ENCODE measurements around the gene ZNF200. TPM values are rescaled to one million over a fixed set of nuclear protein-coding genes. Genes with fewer than 3 reads are reported as not detected.

Gene ZNF200
- total RNA-seq, 1 experiment from 2014 or later = 11.3 TPM

DNA sequence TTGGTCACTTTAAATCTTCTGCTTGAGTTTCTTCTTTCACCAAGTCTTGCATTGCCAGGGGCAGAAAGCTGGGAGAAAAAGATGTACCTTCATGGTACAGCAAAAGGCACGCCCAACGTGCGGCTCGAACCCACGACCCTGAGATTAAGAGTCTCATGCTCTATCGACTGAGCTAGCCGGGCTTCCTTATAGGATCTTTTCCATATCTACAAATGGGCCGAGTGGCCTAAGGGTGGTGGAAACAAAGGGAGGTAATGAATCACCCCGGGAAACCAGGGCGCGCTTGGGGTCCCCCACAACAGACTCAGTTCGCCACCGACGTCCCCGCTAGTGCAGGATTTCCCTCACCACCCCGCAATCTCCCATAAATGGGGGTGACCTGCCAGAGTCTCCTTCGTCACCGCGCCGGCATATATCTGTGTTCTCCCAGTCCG is 54.5 kb downstream of the ZNF200 start:
- no peaks in the 10 kb centered on the region for H3K9me3 ChIP-seq
- H3K27me3 Mint-ChIP-seq (ENCODE audit: insufficient read depth, unreplicated experiment) = peaks cover 3% of the 10 kb centered on the region

DNA sequence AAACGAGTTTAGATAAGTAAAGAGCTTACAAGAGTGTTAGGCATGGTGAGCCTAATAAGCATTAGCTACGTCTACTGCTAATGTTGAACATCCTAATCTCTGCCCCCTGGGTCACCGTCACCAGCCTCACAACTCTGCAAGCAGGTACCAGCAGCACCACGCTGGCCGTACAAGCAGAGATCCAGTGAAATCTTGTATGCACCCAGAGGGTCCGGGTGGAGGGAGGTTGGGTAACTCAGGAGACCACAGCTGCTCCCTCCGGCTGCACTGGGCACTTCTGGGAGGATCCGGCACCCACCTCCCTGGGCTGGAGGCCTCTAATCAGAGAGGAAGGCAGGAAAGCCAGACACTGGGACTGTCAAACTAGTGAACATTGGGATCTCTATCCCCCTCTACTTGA is 55.3 kb downstream of the ZNF200 start:
- H3K27ac Mint-ChIP-seq (ENCODE audit: unreplicated experiment) = no peak overlapping the region
- H3K4me3 Mint-ChIP-seq (ENCODE audit: unreplicated experiment) = no peak overlapping the region
- TF ChIP-seq, protein P1, sequence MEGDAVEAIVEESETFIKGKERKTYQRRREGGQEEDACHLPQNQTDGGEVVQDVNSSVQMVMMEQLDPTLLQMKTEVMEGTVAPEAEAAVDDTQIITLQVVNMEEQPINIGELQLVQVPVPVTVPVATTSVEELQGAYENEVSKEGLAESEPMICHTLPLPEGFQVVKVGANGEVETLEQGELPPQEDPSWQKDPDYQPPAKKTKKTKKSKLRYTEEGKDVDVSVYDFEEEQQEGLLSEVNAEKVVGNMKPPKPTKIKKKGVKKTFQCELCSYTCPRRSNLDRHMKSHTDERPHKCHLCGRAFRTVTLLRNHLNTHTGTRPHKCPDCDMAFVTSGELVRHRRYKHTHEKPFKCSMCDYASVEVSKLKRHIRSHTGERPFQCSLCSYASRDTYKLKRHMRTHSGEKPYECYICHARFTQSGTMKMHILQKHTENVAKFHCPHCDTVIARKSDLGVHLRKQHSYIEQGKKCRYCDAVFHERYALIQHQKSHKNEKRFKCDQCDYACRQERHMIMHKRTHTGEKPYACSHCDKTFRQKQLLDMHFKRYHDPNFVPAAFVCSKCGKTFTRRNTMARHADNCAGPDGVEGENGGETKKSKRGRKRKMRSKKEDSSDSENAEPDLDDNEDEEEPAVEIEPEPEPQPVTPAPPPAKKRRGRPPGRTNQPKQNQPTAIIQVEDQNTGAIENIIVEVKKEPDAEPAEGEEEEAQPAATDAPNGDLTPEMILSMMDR (IDR thresholded peaks at IDR 0.05; ENCODE audit: insufficient read depth in 1 of 2, low read depth in 1 of 2, low read length in 1 of 2, severe bottlenecking in 1 of 2, unreplicated experiment in 1 of 2) = no peak
- no peak for DNase-seq
- POLR2A ChIA-PET = no interaction called here
- H3K4me3 ChIP-seq (ENCODE audit: low read depth, low read length) = no peak overlapping the region
- CTCF ChIA-PET = no interaction called here
- no peaks in the 10 kb centered on the region for H3K27me3 ChIP-seq (replicated peaks; ENCODE audit: control insufficient read depth, insufficient read depth, low read length)
- H3K36me3 ChIP-seq (ENCODE audit: control insufficient read depth, insufficient read depth, low read length) = no peaks in the 10 kb centered on the region
- intact Hi-C loops (cut with micrococcal nuclease; ENCODE audit: unreplicated experiment) = no loop called here
- peaks cover 13% of the 10 kb centered on the region for H3K9me3 Mint-ChIP-seq (ENCODE audit: unreplicated experiment)
- H3K27me3 Mint-ChIP-seq (ENCODE audit: insufficient read depth, unreplicated experiment) = peaks cover 3% of the 10 kb centered on the region
- H3K4me1 ChIP-seq = no peaks in the 10 kb centered on the region
- no peaks in the 10 kb centered on the region for H3K4me1 Mint-ChIP-seq (ENCODE audit: low read depth, unreplicated experiment)
- H3K9me3 ChIP-seq = no peaks in the 10 kb centered on the region
- no TSS peak for BruUV-seq (replicated peaks)
- peaks cover 22% of the 10 kb centered on the region for H3K36me3 Mint-ChIP-seq (ENCODE audit: insufficient read depth, unreplicated experiment)

More for the DNA sequence above, 54.5 kb downstream of the ZNF200 start:
- peaks cover 19% of the 10 kb centered on the region for H3K36me3 Mint-ChIP-seq (ENCODE audit: insufficient read depth, unreplicated experiment)
- peaks cover 13% of the 10 kb centered on the region for H3K9me3 Mint-ChIP-seq (ENCODE audit: unreplicated experiment)
- no peaks in the 10 kb centered on the region for H3K4me1 Mint-ChIP-seq (ENCODE audit: low read depth, unreplicated experiment)
- TF ChIP-seq, protein P1 (IDR thresholded peaks at IDR 0.05; ENCODE audit: insufficient read depth in 1 of 2, low read depth in 1 of 2, low read length in 1 of 2, severe bottlenecking in 1 of 2, unreplicated experiment in 1 of 2) = no peak
- Histone ChIP-seq H3K27me3 (replicated peaks; ENCODE audit: control insufficient read depth, insufficient read depth, low read length) (no peaks in the 10 kb centered on the region), H3K36me3 (ENCODE audit: control insufficient read depth, insufficient read depth, low read length) (no peaks in the 10 kb centered on the region), H3K4me1 (no peaks in the 10 kb centered on the region), H3K4me3 (ENCODE audit: low read depth, low read length) (no peak overlapping the region)
- ChIA-PET CTCF (no interaction called here), POLR2A (no interaction called here)
- intact Hi-C loops (cut with micrococcal nuclease; ENCODE audit: unreplicated experiment) = no loop called here
- no peak for DNase-seq
- no TSS peak for BruUV-seq (replicated peaks)
- no peak overlapping the region for H3K27ac Mint-ChIP-seq (ENCODE audit: unreplicated experiment)
- no peak overlapping the region for H3K4me3 Mint-ChIP-seq (ENCODE audit: unreplicated experiment)

GRCh38 chr16:3175157-3176093 is 59.5 kb downstream of the ZNF200 start:
- TF ChIP-seq, protein P1 (IDR thresholded peaks at IDR 0.05; ENCODE audit: insufficient read depth in 1 of 2, low read depth in 1 of 2, low read length in 1 of 2, severe bottlenecking in 1 of 2, unreplicated experiment in 1 of 2) = no peak
- ChIA-PET CTCF (no interaction called here), POLR2A (no interaction called here)
- H3K27me3 ChIP-seq (replicated peaks; ENCODE audit: control insufficient read depth, insufficient read depth, low read length) = no peaks in the 10 kb centered on the region
- H3K36me3 ChIP-seq (ENCODE audit: control insufficient read depth, insufficient read depth, low read length) = no peaks in the 10 kb centered on the region
- H3K9me3 ChIP-seq = no peaks in the 10 kb centered on the region
- BruUV-seq (replicated peaks) = no TSS peak
- H3K36me3 Mint-ChIP-seq (ENCODE audit: insufficient read depth, unreplicated experiment) = peaks cover 6% of the 10 kb centered on the region
- no peak for DNase-seq
- no peaks in the 10 kb centered on the region for H3K4me1 ChIP-seq
- no peaks in the 10 kb centered on the region for H3K4me1 Mint-ChIP-seq (ENCODE audit: low read depth, unreplicated experiment)
- H3K27ac Mint-ChIP-seq (ENCODE audit: unreplicated experiment) = no peak overlapping the region
- intact Hi-C loops (cut with micrococcal nuclease; ENCODE audit: unreplicated experiment) = no loop called here
- no peaks in the 10 kb centered on the region for H3K9me3 Mint-ChIP-seq (ENCODE audit: unreplicated experiment)
- H3K27me3 Mint-ChIP-seq (ENCODE audit: insufficient read depth, unreplicated experiment) = no peaks in the 10 kb centered on the region
- H3K4me3 ChIP-seq (ENCODE audit: low read depth, low read length) = no peak overlapping the region
- H3K4me3 Mint-ChIP-seq (ENCODE audit: unreplicated experiment) = no peak overlapping the region

Data from Caco-2 (cell line).